ENCODE measurements around the gene FOXD4L3.
"Not testable (repeated sequence)": the region's sequence is repeated elsewhere in the genome, so short reads cannot be mapped to it uniquely, and the experiment has no call there.

The FOXD4L3 gene

DNA sequence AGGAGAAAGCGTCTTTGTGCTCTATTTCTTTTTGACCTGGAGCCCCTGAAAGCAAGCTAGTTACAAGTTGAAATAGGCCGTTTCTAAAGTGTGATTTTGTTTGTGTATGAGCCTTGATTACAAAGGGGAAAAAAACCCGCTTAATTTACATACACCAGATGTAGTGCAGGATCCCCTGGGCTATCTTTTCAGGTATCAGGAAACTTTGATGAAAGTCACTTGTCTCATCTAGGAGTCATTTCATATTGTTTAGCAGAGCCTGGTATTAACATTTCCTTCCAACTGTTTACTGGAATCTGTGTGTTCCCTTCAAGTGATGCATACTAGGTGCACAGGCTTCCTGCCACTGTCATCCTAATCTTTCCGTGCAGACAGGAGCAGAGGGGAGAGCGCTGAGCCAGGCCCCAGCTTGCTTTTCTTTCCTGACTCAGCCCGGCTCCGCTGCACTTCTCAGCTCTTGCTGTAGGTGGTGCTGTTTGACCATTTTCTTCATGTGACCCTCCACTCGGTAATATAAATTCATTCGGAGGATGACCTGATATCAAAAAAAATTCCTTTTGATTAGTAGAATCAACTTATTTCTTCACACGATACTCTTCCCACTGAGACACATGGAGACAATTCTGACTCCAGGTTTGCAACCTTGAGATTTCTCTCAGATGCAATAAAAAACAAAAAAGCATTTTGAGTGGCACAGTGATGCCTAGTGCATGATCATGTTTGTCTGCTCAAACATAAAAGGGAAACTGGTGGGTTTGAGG is 39.8 kb downstream of the FOXD4L3 start:
- TF ChIP-seq, protein P1, sequence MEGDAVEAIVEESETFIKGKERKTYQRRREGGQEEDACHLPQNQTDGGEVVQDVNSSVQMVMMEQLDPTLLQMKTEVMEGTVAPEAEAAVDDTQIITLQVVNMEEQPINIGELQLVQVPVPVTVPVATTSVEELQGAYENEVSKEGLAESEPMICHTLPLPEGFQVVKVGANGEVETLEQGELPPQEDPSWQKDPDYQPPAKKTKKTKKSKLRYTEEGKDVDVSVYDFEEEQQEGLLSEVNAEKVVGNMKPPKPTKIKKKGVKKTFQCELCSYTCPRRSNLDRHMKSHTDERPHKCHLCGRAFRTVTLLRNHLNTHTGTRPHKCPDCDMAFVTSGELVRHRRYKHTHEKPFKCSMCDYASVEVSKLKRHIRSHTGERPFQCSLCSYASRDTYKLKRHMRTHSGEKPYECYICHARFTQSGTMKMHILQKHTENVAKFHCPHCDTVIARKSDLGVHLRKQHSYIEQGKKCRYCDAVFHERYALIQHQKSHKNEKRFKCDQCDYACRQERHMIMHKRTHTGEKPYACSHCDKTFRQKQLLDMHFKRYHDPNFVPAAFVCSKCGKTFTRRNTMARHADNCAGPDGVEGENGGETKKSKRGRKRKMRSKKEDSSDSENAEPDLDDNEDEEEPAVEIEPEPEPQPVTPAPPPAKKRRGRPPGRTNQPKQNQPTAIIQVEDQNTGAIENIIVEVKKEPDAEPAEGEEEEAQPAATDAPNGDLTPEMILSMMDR (conservative IDR thresholded peaks at IDR 0.05) = peak; percentile 34
- H3K27ac ChIP-seq = not testable (repeated sequence)

DNA sequence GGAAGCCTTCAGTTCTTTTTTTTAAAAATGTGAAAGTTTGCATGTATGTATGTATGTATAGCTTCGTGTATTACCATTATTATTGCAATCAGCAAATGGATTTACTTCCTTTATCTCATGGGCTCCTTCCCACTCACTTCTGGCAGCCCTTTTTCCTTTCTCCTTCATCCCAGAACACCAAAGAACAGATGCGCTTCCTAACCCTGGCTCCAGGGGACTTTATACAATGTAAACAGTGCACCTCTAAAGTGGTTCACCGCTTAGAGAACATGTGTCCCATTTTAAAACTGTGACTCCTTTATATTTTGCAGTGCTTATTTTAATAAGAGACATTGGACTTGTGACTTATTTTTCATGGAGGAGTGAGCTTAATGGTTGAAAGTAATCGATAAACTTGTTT is 40.6 kb downstream of the FOXD4L3 start:
- H3K27ac ChIP-seq = not testable (repeated sequence)

DNA sequence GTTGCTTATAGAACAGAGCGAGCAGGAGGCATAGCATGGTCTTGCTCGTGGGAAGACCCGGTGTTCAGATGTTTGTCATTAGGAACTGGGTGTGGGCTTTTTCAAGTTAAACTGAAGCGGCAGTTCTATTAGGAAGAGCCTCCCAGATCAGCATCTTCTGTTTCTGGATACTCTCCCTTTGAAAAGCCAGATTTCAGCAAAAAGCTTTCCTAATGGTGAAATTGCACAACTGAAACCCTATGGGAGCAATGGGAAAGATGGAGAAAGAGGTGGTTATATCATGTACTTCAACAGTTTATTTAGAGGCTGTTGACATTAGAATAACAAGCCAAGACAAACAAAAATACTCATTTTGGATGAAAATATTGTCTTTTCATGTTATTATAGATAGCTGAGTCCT is 41.3 kb downstream of the FOXD4L3 start:
- not testable (repeated sequence) for H3K27ac ChIP-seq

DNA sequence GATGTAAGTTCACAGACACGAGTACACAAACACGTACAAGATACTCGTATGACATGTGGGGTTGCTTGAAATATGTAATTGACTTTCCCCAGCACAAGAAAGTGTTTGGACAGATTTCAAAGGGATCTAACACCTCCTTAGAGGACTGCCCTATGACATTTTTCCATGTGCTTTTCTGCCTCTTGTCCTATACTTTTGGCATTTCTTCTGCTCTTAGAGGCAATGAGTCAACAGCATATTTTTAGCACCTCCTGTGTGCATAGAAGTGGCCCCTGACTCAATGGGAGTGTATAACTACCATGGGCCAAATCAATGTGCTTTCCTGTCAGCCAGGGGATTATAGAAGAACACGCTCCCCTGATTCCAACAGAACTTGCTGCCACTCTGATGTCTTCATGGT is 49.0 kb downstream of the FOXD4L3 start:
- not testable (repeated sequence) for H3K27ac ChIP-seq

Measured in VCaP (cell line).